GM21723 (cell line): ENCODE data around the gene PRDX3.
A peak's percentile ranks its signal among the peaks of the same experiment; 100 is the strongest.

ENCODE experiments used
- ATAC-seq: cut with Tn5 transposase; IDR thresholded peaks from one replicate; pipeline ENCODE4 v1.9.1; 2021; ENCODE audit warnings: mild to moderate bottlenecking, moderate library complexity; ENCODE audit not compliant: unreplicated experiment

Gene PRDX3

GRCh38 chr10:119178372-119179119 is at the start of gene PRDX3:
Gene PRDX3, minus strand, starts transcription at chr10:119178812. Its CDS starts 22 bp downstream, at chr10:119178790.
- ATAC-seq, result peak; percentile 95

- no peak for ATAC-seq
Observed at GRCh38 chr10:119227825-119228224, 49.2 kb upstream of the PRDX3 start.

- ATAC-seq, result no peak
Observed at GRCh38 chr10:119225083-119225658, 46.6 kb upstream of the PRDX3 start.

GRCh38 chr10:119222966-119223386 is 44.4 kb upstream of the PRDX3 start:
- ATAC-seq, result no peak

- no peak for ATAC-seq
Observed at GRCh38 chr10:119222537-119222936, 43.9 kb upstream of the PRDX3 start.

GRCh38 chr10:119221666-119222065 is 43.1 kb upstream of the PRDX3 start:
- no peak for ATAC-seq

GRCh38 chr10:119221201-119221600 is 42.6 kb upstream of the PRDX3 start:
- ATAC-seq, result no peak

GRCh38 chr10:119219871-119220270 is 41.3 kb upstream of the PRDX3 start:
- ATAC-seq, result no peak

- no peak for ATAC-seq
Observed at GRCh38 chr10:119217991-119218490, 39.4 kb upstream of the PRDX3 start.

- ATAC-seq, result no peak
Observed at GRCh38 chr10:119217401-119217800, 38.8 kb upstream of the PRDX3 start.

GRCh38 chr10:119216127-119216526 is 37.5 kb upstream of the PRDX3 start:
- ATAC-seq, result no peak

- ATAC-seq, result no peak
Observed at GRCh38 chr10:119215371-119215770, 36.8 kb upstream of the PRDX3 start.

GRCh38 chr10:119211625-119212441 is 33.2 kb upstream of the PRDX3 start:
- ATAC-seq, result no peak

GRCh38 chr10:119211176-119211575 is 32.6 kb upstream of the PRDX3 start:
- no peak for ATAC-seq

- no peak for ATAC-seq
Observed at GRCh38 chr10:119210633-119211032, 32.0 kb upstream of the PRDX3 start.

- ATAC-seq, result no peak
Observed at GRCh38 chr10:119209736-119210355, 31.2 kb upstream of the PRDX3 start.

GRCh38 chr10:119209035-119209735 is 30.6 kb upstream of the PRDX3 start:
- no peak for ATAC-seq

GRCh38 chr10:119208553-119208940 is 29.9 kb upstream of the PRDX3 start:
- no peak for ATAC-seq

GRCh38 chr10:119207713-119208552 is 29.3 kb upstream of the PRDX3 start:
- ATAC-seq, result peak; percentile 2

- ATAC-seq, result peak; percentile 74
Observed at GRCh38 chr10:119207366-119207666, 28.7 kb upstream of the PRDX3 start, which contains the start of gene GRK5. Gene GRK5, plus strand, starts transcription at chr10:119207571. Its CDS starts 347 bp downstream, at chr10:119207918.
